HG02678 (cell line): ENCODE data around the gene ETV5.

Experiments
- ATAC-seq: cut with Tn5 transposase; IDR thresholded peaks from one replicate; pipeline ENCODE4 v1.9.1; 2021; ENCODE audit warnings: mild to moderate bottlenecking, moderate library complexity; ENCODE audit not compliant: unreplicated experiment

The ETV5 gene

DNA sequence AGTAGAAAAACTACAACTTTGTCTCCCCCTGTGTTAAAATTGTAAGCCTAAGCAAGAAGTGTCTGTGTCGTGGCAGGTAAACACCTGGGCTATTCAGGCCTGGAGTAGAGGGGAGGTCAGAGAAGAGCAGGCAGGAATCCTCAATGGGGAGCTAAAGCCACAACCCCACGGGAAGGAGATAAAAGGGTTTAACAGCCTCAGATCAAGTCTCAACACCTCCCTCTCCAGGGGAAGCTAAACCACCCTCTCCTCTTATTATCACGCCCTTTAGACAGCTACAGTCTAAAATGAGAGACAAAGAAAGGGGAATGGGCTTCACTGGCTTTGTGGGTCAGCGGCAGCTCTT, 11.6 kb downstream of the ETV5 start:
- no peak for ATAC-seq

GRCh38 chr3:186096290-186096689, 12.6 kb downstream of the ETV5 start:
- no peak for ATAC-seq

DNA sequence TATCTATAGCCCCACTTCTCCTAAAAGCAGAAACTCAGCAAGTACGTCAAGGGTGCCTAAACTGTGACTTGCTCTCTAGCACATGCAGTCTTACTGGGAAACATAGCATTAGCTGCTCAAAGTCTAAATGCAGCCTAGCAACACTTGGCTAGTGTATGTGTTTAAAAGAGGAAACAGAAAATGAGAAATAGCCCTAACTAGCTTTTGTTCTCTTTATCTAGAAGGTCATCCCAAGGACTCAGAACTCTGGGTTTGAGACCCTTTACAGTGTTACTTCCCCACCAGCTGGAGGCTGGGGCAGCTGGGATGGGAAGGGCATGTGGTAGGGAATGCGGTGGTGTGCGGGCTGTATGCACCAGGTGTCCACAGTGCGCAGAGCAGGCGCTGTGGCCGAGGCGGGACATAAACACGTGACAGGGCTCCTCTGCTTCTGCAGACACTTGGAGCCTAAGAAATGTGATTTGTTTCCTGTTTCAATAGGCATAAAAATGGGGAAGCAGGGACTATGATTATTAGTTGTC, 13.3 kb downstream of the ETV5 start:
- no peak for ATAC-seq

- ATAC-seq, result no peak
Observed at GRCh38 chr3:186094696-186095425, 14.0 kb downstream of the ETV5 start.

DNA sequence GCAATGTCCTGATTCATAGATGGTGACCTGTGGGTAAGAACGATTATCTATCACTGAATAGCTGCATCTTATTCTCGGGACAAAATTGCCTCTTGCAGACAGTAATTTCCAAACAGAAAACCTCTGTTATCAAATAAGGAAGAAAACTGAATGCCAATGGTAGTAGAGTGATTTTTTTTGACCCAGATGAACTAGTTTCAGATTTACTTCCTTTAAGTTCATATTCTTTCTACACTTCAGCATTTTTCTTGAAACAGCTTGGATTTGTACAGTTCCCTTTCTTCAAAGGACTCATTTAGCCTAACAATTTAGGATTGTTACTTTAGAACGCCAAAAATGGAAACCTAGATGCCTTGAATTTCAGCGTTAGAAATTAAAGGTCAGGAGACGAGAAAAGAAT, 14.6 kb downstream of the ETV5 start:
- ATAC-seq, result no peak

DNA sequence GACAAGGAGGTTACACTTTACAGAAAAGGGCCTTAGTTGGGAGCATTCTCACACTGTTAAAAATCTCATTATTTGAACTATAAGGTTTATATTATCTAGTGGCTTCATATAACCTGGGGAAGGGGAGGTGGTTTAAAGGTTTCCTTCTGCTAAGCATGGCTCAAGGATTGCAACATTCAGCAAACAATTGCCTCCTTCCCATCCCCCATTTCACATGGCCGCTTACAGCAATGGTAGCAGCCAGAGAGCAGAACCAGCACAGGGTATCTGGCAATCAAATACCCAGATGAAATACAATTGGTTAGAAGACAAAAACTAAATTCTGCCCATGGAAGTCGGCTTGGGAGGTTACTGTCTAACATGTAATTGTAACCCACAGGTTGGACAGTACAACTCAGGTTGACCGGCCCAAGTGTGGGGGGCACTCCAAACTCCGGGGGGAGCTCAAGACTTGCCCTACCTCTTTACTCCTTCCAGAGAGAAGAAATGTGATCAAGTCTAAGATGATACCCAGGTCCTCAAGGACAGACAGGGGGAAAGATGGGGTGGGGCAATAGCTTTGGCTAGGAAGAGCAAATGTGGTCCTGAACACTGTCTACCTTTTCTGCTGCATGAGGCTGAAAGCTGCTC, 15.5 kb downstream of the ETV5 start:
- ATAC-seq, result no peak

- ATAC-seq, result no peak
Observed at GRCh38 chr3:186092360-186093070, 16.4 kb downstream of the ETV5 start.

- no peak for ATAC-seq
Observed at GRCh38 chr3:186090901-186091300, 18.0 kb downstream of the ETV5 start.

GRCh38 chr3:186088335-186088734, 20.6 kb downstream of the ETV5 start:
- no peak for ATAC-seq

DNA sequence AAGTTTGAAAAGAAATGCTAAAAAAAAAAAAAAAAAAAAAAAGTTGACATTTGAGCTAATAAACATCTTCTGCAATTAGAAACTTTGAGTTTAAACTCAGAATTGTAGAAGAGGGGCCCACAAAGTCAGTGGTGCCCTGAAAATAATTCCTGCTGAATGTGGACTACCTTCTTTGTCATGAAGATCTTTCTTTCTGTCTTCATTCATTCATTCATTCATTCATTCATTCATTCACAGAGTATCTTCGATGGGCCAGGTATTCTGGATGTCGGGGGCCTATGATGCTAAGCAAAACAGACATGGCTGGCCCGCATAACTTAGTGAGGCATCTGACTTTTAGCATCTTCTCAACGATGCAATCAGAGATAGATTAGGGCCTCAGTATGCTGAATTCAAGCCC, 24.6 kb downstream of the ETV5 start:
- no peak for ATAC-seq

DNA sequence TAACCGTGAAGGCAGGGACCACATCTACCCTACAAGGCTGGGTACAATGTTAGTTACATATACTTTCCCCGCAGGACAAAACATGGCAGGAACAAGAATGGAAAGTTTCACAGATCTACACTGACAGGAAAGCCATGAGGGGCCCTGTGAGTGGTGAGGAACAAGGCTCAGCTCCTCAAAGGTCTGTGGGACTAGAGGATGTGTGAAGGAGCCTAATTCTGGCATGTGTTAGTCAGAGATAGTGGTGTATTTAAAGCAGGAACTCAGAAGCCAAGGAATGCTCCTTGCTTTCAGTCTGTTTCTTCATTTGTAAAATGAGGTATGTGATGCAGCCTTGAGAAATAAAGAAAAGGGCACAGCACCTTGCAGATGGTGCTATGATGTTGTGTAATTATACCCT, 25.1 kb downstream of the ETV5 start:
- no peak for ATAC-seq

DNA sequence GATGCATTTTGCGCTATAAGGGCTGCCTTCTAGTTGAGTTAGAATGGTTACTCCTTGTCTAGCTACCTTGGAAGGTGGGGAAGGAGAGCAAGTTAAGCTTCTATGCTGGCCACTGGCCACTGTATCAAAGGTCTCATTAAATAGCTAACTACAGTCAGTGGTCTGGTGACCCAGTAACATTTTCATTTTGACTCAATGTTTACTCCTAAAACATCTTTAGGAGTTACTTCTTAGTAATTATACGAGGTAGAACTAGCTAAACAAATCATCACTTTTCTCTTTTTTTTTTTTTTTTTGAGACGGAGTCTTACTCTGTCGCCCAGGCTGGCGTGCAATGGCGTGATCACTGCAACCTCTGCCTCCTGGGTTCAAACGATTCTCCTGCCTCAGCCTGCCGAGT, 26.7 kb downstream of the ETV5 start:
- ATAC-seq, result no peak

GRCh38 chr3:186081678-186082077, 27.2 kb downstream of the ETV5 start:
- ATAC-seq, result no peak

DNA sequence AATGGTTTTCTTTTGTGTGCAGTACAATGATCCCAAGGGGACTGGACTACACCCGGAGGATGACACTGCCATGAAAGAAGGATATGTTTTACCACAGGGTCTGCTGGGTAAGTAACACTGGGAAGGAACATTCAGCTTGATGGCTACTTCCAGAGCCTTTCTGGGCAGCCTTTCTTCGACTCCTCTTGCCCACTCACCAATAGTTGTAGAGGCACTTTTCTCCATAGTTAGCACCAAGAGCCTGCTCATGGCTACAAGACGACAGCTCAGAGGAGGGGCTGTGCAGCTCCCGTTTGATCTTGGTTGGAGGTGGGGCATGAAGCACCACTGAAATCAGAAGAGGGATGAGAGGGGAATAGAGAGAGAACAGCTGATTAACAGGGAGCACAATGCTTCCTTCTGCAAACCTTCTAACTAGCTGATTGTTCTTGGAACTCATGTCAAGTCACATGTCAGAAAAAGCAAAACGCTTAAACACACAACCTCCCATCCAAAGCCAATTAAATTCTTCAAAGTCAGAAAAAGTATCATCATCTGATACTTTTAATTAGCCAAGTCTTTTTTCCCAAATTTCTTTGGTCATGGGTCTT, 27.9 kb downstream of the ETV5 start:
- ATAC-seq, result no peak

- no peak for ATAC-seq
Observed at GRCh38 chr3:186079925-186080324, 29.0 kb downstream of the ETV5 start.

- no peak for ATAC-seq
Observed at GRCh38 chr3:186077466-186077865, 31.4 kb downstream of the ETV5 start.

GRCh38 chr3:186075931-186076567, 32.8 kb downstream of the ETV5 start:
- no peak for ATAC-seq

DNA sequence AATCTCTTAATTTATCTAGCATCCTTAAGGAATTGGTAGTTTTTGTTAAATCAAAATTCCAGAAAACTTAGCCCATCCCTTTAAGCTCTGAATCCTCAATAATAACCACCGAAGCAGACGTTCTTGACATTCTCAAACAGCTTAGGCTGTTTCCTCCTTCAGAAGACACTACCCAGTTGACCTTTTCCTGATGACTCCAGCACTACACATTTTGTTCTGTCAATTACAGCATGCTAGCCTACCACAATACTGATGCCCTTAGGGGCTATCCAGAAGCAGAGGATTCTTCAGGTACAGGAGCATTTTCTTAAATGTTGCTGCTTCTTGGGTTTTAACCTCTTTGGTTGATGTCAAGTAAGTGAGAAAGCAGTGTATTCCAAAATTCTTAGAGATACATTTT, 33.4 kb downstream of the ETV5 start:
- no peak for ATAC-seq

GRCh38 chr3:186073641-186074040, 35.2 kb downstream of the ETV5 start:
- ATAC-seq, result no peak

DNA sequence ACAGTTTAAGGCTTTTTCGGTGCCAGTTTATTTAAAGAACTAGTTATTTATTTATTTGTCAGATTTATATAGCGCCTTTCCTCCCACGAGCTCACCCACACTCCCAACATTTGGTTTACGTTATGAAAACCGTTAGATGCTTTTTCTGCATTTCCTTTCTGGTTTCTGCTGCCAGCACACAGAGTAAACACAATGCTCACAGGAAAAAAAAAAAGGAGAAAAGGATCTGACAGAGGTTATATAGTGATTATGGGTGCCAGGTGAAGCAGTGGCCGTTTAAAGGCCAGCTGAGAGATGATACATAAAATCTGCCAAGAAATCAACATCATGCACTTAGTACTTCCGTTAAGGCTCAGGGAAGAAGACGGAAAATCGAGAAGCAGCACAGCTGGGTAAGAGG, 37.9 kb downstream of the ETV5 start:
- ATAC-seq, result no peak

DNA sequence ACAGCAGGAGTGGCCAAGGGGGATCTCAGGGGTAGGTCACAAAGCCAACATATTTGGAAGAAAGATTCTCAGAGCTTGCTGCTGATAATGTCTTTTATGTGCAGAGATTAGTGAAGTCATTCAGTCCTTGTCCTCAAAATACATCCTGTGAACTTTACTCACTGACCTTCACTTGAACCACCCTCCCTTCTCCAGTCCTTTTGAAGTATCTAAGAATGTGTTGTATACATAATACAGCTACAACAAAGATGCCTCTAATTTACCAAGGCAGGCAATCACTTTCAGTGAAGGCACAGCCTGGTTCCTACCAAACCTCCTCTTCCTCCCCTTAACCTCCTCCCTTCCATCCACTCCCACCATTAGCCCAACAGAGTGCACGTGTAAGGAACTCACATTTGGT, 38.3 kb downstream of the ETV5 start:
- no peak for ATAC-seq
